Neural cell (in vitro differentiated cells): ENCODE data around the gene DIAPH1. TPM values are rescaled to one million over a fixed set of nuclear protein-coding genes. Genes with fewer than 3 reads are reported as not detected.

Source experiments
- H2AFZ ChIP-seq: fragments of 200-600, 300-800 bp; sonication (generic), shearing (Covaris generic); 2 replicates; pipeline ENCODE4 v1.6.0; 2014; ENCODE audit warnings: low read depth, mild to moderate bottlenecking, antibody characterized with exemption, low read length, moderate library complexity
- H3F3A ChIP-seq: fragments of 200-600 bp; shearing (Covaris generic); 2 replicates; pipeline ENCODE4 v1.6.1; 2016; ENCODE audit warnings: mild to moderate bottlenecking, moderate library complexity, mixed read lengths, antibody characterized with exemption, low read length; ENCODE audit not compliant: insufficient read depth, poor library complexity, severe bottlenecking
- H3K27ac ChIP-seq: fragments of 200-600, 300-800 bp; sonication (generic), shearing (Covaris generic); 2 replicates; pipeline ENCODE4 v1.5.1; 2014; ENCODE audit warnings: mild to moderate bottlenecking, low read length, moderate library complexity
- H3K27me3 ChIP-seq: fragments of 300-800, 200-600 bp; sonication (generic), shearing (Covaris generic); 2 replicates; pipeline ENCODE4 v1.6.0; 2014; ENCODE audit warnings: mild to moderate bottlenecking, low read depth, low read length, moderate library complexity; ENCODE audit not compliant: insufficient read depth
- H3K36me3 ChIP-seq: fragments of 300-800, 200-600 bp; sonication (generic), shearing (Covaris generic); 2 replicates; pipeline ENCODE4 v1.5.1; 2014; ENCODE audit warnings: mild to moderate bottlenecking, antibody characterized with exemption, low read length, moderate library complexity; ENCODE audit not compliant: insufficient read depth
- H3K4me2 ChIP-seq: fragments of 300-800, 200-600 bp; sonication (generic), shearing (Covaris generic); 2 replicates; pipeline ENCODE4 v1.6.0; 2014; ENCODE audit warnings: mild to moderate bottlenecking, low read length
- H3K4me3 ChIP-seq: fragments of 300-800, 200-600 bp; sonication (generic), shearing (Covaris generic); 2 replicates; pipeline ENCODE4 v1.5.1; 2014; ENCODE audit warnings: mild to moderate bottlenecking, low read length, moderate library complexity
- H3K79me2 ChIP-seq: fragments of 200-600 bp; shearing (Covaris generic); replicated peaks from 2 replicates; pipeline ENCODE4 v1.6.0; 2014; ENCODE audit warnings: mild to moderate bottlenecking, low read length, moderate library complexity; ENCODE audit not compliant: insufficient read depth
- H3K9ac ChIP-seq: fragments of 300-800, 200-600 bp; sonication (generic), shearing (Covaris generic); 2 replicates; pipeline ENCODE4 v1.6.1; 2016; ENCODE audit warnings: mild to moderate bottlenecking, low read length, mixed read lengths
- H3K9me2 ChIP-seq: fragments of 200-600 bp; shearing (Covaris generic); 2 replicates; pipeline ENCODE4 v1.6.1; 2016; ENCODE audit warnings: mild to moderate bottlenecking, low read length, mixed read lengths; ENCODE audit not compliant: insufficient read depth
- H3K9me3 ChIP-seq: fragments of 200-600, 300-800 bp; sonication (generic), shearing (Covaris generic); 2 replicates; pipeline ENCODE4 v1.6.1; 2016; ENCODE audit warnings: mild to moderate bottlenecking, mixed run types, low read length, moderate library complexity, mixed read lengths
- H4K20me1 ChIP-seq: fragments of 200-600 bp; shearing (Covaris generic); 2 replicates; pipeline ENCODE4 v1.6.1; 2016; ENCODE audit warnings: mild to moderate bottlenecking, mixed run types; ENCODE audit not compliant: insufficient read depth
- EP300 ChIP-seq: fragments of 450-650 bp; conservative IDR thresholded peaks from 2 replicates; pipeline ENCODE4 v1.6.1; 2014; ENCODE audit warnings: antibody characterized with exemption, mild to moderate bottlenecking, moderate library complexity; ENCODE audit not compliant: poor library complexity, severe bottlenecking
- EZH2 ChIP-seq: fragments of 200-600, 300-800 bp; shearing (Covaris generic), sonication (generic); IDR thresholded peaks from 2 replicates; pipeline ENCODE4 v1.6.1; 2014; ENCODE audit warnings: antibody characterized with exemption, low read length, borderline replicate concordance, mild to moderate bottlenecking; ENCODE audit not compliant: insufficient read depth, poor library complexity, severe bottlenecking
- MXI1 ChIP-seq: fragments of 450-650 bp; conservative IDR thresholded peaks from 2 replicates; pipeline ENCODE4 v1.6.1; 2014; ENCODE audit warnings: antibody characterized with exemption, mild to moderate bottlenecking; ENCODE audit not compliant: poor library complexity, severe bottlenecking
- POLR2AphosphoS5 ChIP-seq: IDR thresholded peaks from 2 replicates; pipeline ENCODE4 v1.6.1; 2012
- RAD21 ChIP-seq: fragments of 450-650 bp; conservative IDR thresholded peaks from 2 replicates; pipeline ENCODE4 v1.6.1; 2014; ENCODE audit warnings: antibody characterized with exemption, mild to moderate bottlenecking, moderate library complexity
- REST ChIP-seq: IDR thresholded peaks from 2 replicates; pipeline ENCODE4 v1.6.1; 2012; ENCODE audit warnings: borderline replicate concordance
- SMC3 ChIP-seq: fragments of 450-650 bp; conservative IDR thresholded peaks from 2 replicates; pipeline ENCODE4 v1.6.1; 2014; ENCODE audit warnings: antibody characterized with exemption, mild to moderate bottlenecking, moderate library complexity; ENCODE audit not compliant: poor library complexity
- TAF1 ChIP-seq: IDR thresholded peaks from 2 replicates; pipeline ENCODE4 v1.6.1; 2012; ENCODE audit warnings: low read depth
- polyA plus RNA-seq: library from polyadenylated mRNA; depleted of rRNA; stranded (reverse); fragments of >200 nt; gene quantifications from 2 replicates; pipeline ENCODE4 v1.2.3, GENCODE V29; 2014
- TF ChIP-seq, protein P1 (sequence below): fragments of 450-650 bp; IDR thresholded peaks from 2 replicates; pipeline ENCODE4 v1.5.1; 2014; ENCODE audit warnings: antibody characterized with exemption, mild to moderate bottlenecking, moderate library complexity; ENCODE audit not compliant: poor library complexity, severe bottlenecking

Gene DIAPH1
- polyA plus RNA-seq, 1 donor from 2014 or later, result 21.9 TPM

DNA sequence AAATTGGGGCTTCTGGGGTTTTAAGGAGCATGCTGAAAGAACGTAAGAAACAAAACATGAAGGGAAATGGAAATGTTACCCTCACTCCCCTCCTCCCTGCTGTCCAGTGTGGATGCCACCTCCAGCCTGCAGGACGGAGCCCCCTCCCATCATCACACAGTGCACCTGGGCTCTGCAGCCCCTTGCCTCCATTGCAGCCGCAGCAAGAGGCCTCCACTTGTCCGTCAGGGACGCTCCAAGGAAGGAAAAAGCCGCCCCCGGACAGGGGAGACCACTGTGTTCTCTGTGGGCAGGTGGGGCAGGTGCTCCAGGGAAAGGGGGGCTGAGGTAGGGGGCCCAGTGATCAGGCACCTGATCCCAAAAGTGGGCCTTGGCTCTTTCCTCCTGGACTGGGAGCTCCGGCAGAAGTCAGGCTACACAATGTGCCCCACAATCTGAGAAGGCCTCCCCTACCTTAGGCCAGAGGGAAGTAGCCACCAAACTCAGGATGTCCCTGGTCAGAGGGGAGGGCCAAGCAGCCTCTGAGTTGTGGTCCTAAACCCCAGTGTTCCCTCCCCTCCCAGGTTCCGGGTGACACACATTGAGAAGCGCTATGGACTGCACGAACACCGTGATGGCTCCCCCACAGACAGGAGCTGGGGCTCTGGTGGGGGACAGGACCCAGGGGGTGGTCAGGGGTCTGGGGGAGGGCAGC lies 20.7 kb upstream of the DIAPH1 start:
- peaks cover 21% of the 10 kb centered on the region for H3K79me2 ChIP-seq
- no peak overlapping the region for H3K27ac ChIP-seq
- no peaks in the 10 kb centered on the region for H3F3A ChIP-seq
- no peaks in the 10 kb centered on the region for H3K36me3 ChIP-seq
- no peaks in the 10 kb centered on the region for H3K9me2 ChIP-seq
- H3K9me3 ChIP-seq, result no peaks in the 10 kb centered on the region
- no peaks in the 10 kb centered on the region for H3K27me3 ChIP-seq
- no peak overlapping the region for H3K4me2 ChIP-seq
- no peak overlapping the region for H3K4me3 ChIP-seq
- no peak for TF ChIP-seq RAD21
- TF ChIP-seq POLR2AphosphoS5, result no peak
- TF ChIP-seq SMC3, result no peak
- no peak for TF ChIP-seq REST
- no peak overlapping the region for H3K9ac ChIP-seq
- no peaks in the 10 kb centered on the region for H4K20me1 ChIP-seq
- H2AFZ ChIP-seq, result no peak overlapping the region

DNA sequence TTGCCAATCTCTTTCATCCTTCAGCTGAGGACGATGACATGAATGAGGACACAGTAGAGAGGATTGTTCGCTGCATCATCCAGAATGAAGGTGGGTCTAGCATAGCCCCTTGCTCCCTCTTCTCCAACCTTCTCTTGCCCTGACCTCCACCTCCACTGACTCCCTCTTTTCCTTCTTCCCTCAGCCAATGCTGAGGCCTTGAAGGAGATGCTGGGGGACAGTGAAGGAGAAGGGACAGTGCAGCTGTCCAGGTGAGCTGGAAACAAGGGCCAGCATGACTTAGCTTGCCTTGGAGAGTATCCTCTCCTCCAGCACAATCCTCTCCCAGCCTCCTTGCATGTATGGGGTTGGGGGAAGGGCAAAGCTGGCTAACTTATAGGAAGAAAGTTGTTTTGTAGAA lies 20.0 kb upstream of the DIAPH1 start:
- Histone ChIP-seq H3F3A (no peaks in the 10 kb centered on the region), H3K4me2 (no peak overlapping the region), H4K20me1 (no peaks in the 10 kb centered on the region), H3K27me3 (no peaks in the 10 kb centered on the region), H3K9me2 (no peaks in the 10 kb centered on the region), H3K4me3 (peak overlapping the region; percentile 83), H3K36me3 (no peaks in the 10 kb centered on the region), H3K79me2 (peaks cover 25% of the 10 kb centered on the region), H3K9me3 (no peaks in the 10 kb centered on the region), H3K9ac (no peak overlapping the region), H3K27ac (no peak overlapping the region), H2AFZ (no peak overlapping the region)
- TF ChIP-seq POLR2AphosphoS5, result no peak
- TF ChIP-seq RAD21, result no peak
- no peak for TF ChIP-seq TAF1
- TF ChIP-seq, protein P1, sequence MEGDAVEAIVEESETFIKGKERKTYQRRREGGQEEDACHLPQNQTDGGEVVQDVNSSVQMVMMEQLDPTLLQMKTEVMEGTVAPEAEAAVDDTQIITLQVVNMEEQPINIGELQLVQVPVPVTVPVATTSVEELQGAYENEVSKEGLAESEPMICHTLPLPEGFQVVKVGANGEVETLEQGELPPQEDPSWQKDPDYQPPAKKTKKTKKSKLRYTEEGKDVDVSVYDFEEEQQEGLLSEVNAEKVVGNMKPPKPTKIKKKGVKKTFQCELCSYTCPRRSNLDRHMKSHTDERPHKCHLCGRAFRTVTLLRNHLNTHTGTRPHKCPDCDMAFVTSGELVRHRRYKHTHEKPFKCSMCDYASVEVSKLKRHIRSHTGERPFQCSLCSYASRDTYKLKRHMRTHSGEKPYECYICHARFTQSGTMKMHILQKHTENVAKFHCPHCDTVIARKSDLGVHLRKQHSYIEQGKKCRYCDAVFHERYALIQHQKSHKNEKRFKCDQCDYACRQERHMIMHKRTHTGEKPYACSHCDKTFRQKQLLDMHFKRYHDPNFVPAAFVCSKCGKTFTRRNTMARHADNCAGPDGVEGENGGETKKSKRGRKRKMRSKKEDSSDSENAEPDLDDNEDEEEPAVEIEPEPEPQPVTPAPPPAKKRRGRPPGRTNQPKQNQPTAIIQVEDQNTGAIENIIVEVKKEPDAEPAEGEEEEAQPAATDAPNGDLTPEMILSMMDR, result no peak
- TF ChIP-seq REST, result no peak
- no peak for TF ChIP-seq EZH2
- no peak for TF ChIP-seq EP300
- TF ChIP-seq MXI1, result no peak
- no peak for TF ChIP-seq SMC3
